ENCODE measurements around the gene SLC8B1.
A peak's percentile ranks its signal among the peaks of the same experiment; 100 is the strongest.

The SLC8B1 gene

GRCh38 chr12:113318900-113319628 lies 15.8 kb downstream of the SLC8B1 start:
- DNase-seq: no peak

- DNase-seq: no peak
These were observed 16.8 kb downstream of the SLC8B1 start for GRCh38 chr12:113318046-113318656.

GRCh38 chr12:113317122-113317521 lies 17.8 kb downstream of the SLC8B1 start:
- DNase-seq: no peak

GRCh38 chr12:113316155-113316554 lies 18.8 kb downstream of the SLC8B1 start:
- DNase-seq: no peak

- DNase-seq: no peak
These were observed 19.6 kb downstream of the SLC8B1 start for GRCh38 chr12:113315358-113315757.

GRCh38 chr12:113314121-113314529 lies 20.8 kb downstream of the SLC8B1 start:
- DNase-seq: no peak

- DNase-seq: peak; percentile 7
These were observed 24.4 kb downstream of the SLC8B1 start for GRCh38 chr12:113310489-113310888.

- no peak for DNase-seq
These were observed 28.5 kb downstream of the SLC8B1 start for GRCh38 chr12:113306382-113306781.

- no peak for DNase-seq
These were observed 29.5 kb downstream of the SLC8B1 start for GRCh38 chr12:113305281-113305856.

GRCh38 chr12:113302886-113303640 lies 31.8 kb downstream of the SLC8B1 start:
- DNase-seq: peak; percentile 32

- no peak for DNase-seq
These were observed 32.4 kb downstream of the SLC8B1 start for GRCh38 chr12:113302466-113302865.

- DNase-seq: no peak
These were observed 33.1 kb downstream of the SLC8B1 start for GRCh38 chr12:113301811-113302210.

- no peak for DNase-seq
These were observed 35.2 kb downstream of the SLC8B1 start for GRCh38 chr12:113299619-113300237.

GRCh38 chr12:113298861-113299545 lies 35.9 kb downstream of the SLC8B1 start:
- no peak for DNase-seq

- no peak for DNase-seq
These were observed 36.5 kb downstream of the SLC8B1 start for GRCh38 chr12:113298472-113298817.

GRCh38 chr12:113297621-113298471 lies 37.1 kb downstream of the SLC8B1 start:
- no peak for DNase-seq

- no peak for DNase-seq
These were observed 37.7 kb downstream of the SLC8B1 start for GRCh38 chr12:113297214-113297587.

GRCh38 chr12:113296557-113297213 lies 38.2 kb downstream of the SLC8B1 start:
- no peak for DNase-seq

GRCh38 chr12:113295886-113296556 lies 38.9 kb downstream of the SLC8B1 start:
- no peak for DNase-seq

- no peak for DNase-seq
These were observed 41.8 kb downstream of the SLC8B1 start for GRCh38 chr12:113293100-113293499.

- no peak for DNase-seq
These were observed 42.4 kb downstream of the SLC8B1 start for GRCh38 chr12:113292547-113292946.

Data from MV-4-11 (cell line).